Measurements from ENCODE around the gene SBF1.
"Not testable (repeated sequence)": the region's sequence is repeated elsewhere in the genome, so short reads cannot be mapped to it uniquely, and the experiment has no call there.

SBF1 gene

DNA sequence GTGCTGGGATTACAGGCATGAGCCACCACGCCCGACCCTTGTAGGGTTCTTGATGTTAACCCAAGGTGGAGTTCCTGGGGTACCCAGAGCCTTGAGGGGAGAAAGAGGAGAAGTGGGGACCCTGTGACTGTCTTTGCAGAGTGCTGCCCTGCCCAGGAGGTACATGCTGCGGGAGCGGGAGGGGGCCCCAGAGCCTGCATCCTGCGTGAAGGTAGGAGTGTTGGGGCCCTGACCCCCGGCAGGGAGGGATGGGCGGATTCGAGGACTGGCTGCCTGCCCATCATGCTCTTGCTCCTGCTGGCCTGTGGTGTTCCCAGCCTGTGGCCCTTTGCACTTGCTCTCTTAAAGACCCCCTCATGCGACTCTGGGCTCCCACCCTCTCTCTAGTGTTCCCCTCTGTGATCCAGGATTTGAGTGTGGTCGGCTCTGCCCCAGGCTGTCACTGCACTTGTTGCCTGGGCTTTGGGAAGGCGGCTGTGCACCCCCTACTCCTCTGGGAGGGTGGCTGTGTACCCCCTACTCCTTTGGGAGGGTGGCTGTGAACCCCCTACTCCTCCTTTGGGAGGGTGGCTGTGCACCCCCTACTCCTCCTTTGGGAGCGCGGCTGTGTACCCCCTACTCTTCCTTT, 46.1 kb upstream of the SBF1 start:
- TF ChIP-seq, protein P1, sequence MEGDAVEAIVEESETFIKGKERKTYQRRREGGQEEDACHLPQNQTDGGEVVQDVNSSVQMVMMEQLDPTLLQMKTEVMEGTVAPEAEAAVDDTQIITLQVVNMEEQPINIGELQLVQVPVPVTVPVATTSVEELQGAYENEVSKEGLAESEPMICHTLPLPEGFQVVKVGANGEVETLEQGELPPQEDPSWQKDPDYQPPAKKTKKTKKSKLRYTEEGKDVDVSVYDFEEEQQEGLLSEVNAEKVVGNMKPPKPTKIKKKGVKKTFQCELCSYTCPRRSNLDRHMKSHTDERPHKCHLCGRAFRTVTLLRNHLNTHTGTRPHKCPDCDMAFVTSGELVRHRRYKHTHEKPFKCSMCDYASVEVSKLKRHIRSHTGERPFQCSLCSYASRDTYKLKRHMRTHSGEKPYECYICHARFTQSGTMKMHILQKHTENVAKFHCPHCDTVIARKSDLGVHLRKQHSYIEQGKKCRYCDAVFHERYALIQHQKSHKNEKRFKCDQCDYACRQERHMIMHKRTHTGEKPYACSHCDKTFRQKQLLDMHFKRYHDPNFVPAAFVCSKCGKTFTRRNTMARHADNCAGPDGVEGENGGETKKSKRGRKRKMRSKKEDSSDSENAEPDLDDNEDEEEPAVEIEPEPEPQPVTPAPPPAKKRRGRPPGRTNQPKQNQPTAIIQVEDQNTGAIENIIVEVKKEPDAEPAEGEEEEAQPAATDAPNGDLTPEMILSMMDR (conservative IDR thresholded peaks at IDR 0.05): no peak
- no peak for TF ChIP-seq ZFX (IDR thresholded peaks at IDR 0.05)
- H3K27ac ChIP-seq: no peak overlapping the region

DNA sequence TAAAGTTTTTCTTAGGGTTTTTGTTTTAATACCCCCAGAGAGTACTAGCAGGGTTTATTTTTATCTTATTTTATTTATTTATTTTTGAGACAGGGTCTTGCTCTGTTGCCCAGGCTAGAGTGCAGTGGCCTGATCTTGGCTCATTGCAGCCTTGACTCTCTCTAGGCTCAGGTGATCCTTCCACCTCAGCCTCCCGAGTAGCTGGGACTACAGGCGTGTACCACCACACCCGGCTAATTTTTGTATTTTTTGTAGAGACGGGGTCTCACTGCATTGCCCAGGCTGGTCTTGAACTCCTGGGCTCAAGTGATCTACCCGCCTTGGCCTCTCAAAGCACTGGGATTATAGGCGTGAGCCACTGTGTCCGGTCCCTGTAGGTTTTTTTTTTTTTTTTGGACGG, 45.3 kb upstream of the SBF1 start:
- not testable (repeated sequence) for H3K27ac ChIP-seq

DNA sequence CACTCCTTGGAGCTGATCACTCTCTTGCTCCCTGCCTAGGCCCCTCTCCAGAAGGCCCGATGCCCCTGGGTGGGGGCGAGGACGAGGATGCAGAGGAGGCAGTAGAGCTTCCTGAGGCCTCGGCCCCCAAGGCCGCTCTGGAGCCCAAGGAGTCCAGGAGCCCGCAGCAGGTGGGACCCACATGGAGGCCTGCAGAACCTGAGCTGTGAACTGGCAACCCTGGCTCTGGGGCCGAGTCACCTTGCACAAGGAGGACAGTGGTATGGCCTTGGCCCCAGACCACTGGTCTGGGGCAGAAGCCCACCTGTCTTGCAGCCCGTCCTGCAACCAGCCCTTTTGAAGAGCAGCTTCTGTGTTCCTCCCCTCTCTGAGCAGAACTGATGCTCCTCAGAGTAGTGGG, 44.3 kb upstream of the SBF1 start:
- TF ChIP-seq ZFX (IDR thresholded peaks at IDR 0.05): no peak
- H3K27ac ChIP-seq: no peak overlapping the region

DNA sequence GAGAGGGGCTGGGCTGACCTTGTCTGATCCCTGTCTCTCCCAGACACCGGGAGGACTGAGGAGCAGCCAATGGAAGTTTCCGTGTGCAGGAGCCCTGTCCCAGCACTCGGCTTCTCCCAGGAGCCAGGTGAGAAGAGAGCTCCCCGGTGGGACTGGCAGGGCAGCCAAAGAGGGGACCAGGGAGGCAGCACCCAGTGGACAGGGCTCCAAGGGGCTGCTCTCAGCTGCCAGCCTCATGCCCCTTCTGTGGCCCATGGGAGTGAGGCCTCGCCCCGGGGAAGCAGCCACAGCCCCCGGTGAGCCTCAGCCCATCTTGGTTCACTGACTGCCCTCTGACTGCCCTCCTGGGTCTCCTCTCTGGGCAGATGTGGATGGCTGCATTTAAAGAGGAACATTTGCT, 43.8 kb upstream of the SBF1 start:
- no peak overlapping the region for H3K27ac ChIP-seq

DNA sequence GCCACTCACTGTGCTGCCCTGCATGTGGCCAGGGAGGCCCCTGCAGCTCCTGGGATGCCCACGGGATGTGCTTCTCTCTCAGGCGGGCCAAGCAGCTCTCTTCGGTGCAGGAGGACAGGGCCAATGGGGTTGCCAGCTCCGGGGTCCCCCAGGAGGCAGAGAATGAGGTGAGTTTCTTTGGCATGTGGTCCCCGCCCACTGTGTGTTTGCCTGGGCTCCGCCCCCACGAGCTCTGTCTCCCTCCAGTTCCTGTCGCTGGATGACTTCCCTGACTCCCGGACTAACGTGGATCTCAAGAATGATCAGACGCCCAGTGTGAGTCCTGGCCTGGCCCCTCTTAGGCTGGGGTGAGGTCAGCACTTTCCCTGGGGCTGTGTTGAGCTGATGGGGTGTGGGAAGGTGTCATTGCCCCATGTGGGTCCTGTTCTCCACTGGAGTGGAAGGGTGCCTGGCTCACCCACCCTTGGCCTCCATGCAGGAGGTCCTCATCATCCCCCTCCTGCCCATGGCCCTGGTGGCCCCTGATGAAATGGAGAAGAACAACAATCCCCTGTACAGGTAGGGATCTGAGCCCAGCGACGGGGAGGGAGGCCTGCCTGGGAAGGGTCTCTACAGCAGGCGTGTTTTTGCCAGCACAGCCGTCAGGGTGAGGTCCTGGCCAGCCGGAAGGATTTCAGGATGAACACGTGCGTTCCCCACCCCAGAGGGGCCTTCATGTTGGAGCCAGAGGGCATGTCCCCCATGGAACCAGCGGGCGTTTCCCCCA, 42.8 kb upstream of the SBF1 start:
- TF ChIP-seq, protein P1 (conservative IDR thresholded peaks at IDR 0.05): no peak
- no peak for TF ChIP-seq ZFX (IDR thresholded peaks at IDR 0.05)
- no peak overlapping the region for H3K27ac ChIP-seq

More for the DNA sequence above, 43.8 kb upstream of the SBF1 start:
- TF ChIP-seq, protein P1 (conservative IDR thresholded peaks at IDR 0.05): no peak
- TF ChIP-seq ZFX (IDR thresholded peaks at IDR 0.05): no peak

DNA sequence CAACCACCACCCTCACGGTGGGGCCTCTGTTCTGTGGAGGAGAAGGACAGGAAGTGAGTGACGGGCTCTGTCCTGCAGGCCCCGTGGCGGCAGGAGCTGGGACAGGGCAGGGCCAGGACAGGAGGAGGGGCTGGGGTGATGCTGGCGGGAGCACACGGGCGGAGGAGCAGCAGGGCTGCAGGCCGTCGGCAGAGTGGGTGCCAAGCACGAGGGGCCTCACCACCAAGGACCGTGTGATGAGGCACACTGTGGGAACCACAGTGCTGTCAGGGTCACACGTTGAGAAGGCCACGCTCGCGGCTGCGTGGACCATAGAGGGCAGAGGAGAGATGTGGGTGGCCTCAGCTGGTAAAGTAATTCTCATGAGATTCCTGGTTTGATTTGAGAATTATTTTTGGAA, 42.1 kb upstream of the SBF1 start:
- TF ChIP-seq, protein P1 (conservative IDR thresholded peaks at IDR 0.05): no peak
- no peak for TF ChIP-seq ZFX (IDR thresholded peaks at IDR 0.05)
- H3K27ac ChIP-seq: no peak overlapping the region

DNA sequence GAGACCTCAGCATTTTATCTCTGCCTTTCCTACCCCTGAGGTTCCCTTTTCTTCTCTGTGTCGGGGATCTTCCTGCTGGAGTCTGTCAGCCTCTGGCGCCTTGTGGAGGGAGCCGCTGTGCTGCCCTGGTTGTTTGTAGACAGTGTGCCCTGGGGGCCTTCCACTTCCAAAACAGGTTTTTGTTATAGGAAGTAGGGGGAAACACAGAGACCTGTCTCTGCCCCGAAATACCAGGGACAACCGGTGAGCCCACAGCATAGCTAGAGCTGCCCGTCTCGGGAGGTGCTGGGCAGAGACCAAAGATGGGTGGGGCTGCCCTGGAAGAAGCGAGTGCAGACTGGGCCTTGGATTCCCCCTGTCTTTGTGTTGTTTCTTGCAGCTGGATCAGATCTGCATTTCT, 41.2 kb upstream of the SBF1 start:
- TF ChIP-seq ZFX (IDR thresholded peaks at IDR 0.05): no peak
- TF ChIP-seq, protein P1 (conservative IDR thresholded peaks at IDR 0.05): no peak
- no peak overlapping the region for H3K27ac ChIP-seq

DNA sequence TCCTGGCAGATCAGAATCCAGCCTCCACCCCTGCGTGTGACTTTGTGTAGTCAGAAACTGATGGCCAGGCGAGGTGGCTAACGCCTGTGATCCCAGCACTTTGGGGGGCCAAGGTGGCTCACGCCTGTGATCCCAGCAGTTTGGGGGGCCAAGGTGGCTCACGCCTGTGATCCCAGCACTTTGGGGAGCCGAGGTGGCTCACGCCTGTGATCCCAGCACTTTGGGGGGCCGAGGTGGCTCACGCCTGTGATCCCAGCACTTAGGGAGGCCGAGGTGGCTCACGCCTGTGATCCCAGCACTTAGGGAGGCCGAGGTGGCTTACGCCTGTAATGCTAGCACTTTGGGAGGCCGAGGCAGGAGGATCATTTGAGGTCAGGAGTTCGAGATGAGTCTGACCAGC, 38.3 kb upstream of the SBF1 start:
- TF ChIP-seq, protein P1 (conservative IDR thresholded peaks at IDR 0.05): no peak
- no peak for TF ChIP-seq ZFX (IDR thresholded peaks at IDR 0.05)
- no peak overlapping the region for H3K27ac ChIP-seq

All from C4-2B (cell line).